ENCODE results near the gene NAB2. TPM values are rescaled to one million over a fixed set of nuclear protein-coding genes. Genes with fewer than 3 reads are reported as not detected.

Gene NAB2
- total and polyA plus RNA-seq, 2 of the 8 experiments (the other 6 are each of a cell fraction or from before 2014, with no cell fraction given): 20.9 to 23.5 TPM

DNA sequence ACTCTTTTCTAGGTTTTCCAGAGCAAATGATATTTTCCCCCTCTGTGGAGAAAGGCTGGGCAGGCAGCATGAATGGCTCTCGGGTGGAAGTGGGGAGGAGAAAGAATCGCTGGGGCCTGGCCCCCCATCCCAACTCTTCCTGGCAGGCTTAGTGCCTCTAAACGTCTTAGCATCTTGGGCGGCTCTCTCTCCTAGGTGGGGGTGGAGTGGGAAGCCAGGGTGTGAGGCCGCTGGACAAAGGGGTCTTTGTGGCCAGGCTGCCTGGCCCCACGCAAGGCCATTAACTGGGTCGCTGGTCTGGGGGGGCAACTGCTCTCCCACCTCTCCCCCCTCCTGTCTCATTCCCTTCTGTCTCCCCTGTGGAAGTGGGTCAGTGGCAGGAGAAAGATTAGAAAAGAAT, 53.8 kb downstream of the NAB2 start:
- no peak for FAIRE-seq
- no peak for TF ChIP-seq CEBPB (IDR thresholded peaks at IDR 0.05; ENCODE audit: low read depth, low read length)
- no peak for TF ChIP-seq TAF7 (optimal IDR thresholded peaks at IDR 0.05; ENCODE audit: borderline replicate concordance, low read depth, low read length)
- TF ChIP-seq RFX5 (IDR thresholded peaks at IDR 0.05; ENCODE audit: borderline replicate concordance, low read depth, low read length): no peak
- no peak for TF ChIP-seq GABPA (IDR thresholded peaks at IDR 0.05; ENCODE audit: borderline replicate concordance, insufficient read depth, low read length)
- TF ChIP-seq RXRA (IDR thresholded peaks at IDR 0.05; ENCODE audit: insufficient read depth, low read depth, low read length): no peak
- no peak for TF ChIP-seq SP2 (IDR thresholded peaks at IDR 0.05; ENCODE audit: low read length)

More for the DNA sequence above, 53.8 kb downstream of the NAB2 start:
- Histone ChIP-seq H3K56ac (replicated peaks; ENCODE audit: insufficient read length, low read depth, low read length) (no peak overlapping the region), H2BK120ac (replicated peaks; ENCODE audit: low read depth, low read length) (no peak overlapping the region), H4K20me1 (replicated peaks in 1 of 2; ENCODE audit: control insufficient read depth in 1 of 2, insufficient read depth in 2 of 2, low read length in 2 of 2) (peaks cover 9 to 18% of the 10 kb centered on the region in 2 experiments), H2BK5ac (ENCODE audit: low read depth, low read length) (no peak overlapping the region), H3K14ac (ENCODE audit: insufficient read length) (no peak overlapping the region), H3K27ac (ENCODE audit: low read depth, low read length) (no peak overlapping the region), H2BK20ac (ENCODE audit: low read length) (no peak overlapping the region), H3K4me3 (ENCODE audit: extremely low read depth in 1 of 4, insufficient read depth in 2 of 4, low read depth in 3 of 4, low read length in 4 of 4) (no peak overlapping the region), H3K79me2 (ENCODE audit: control insufficient read depth in 1 of 2, insufficient read depth in 2 of 2, low read length in 2 of 2) (peaks cover 0 to 11% of the 10 kb centered on the region in 2 experiments; a peak in 1 of 4 replicates), H4K8ac (ENCODE audit: extremely low read depth, insufficient read depth, low read length) (no peak overlapping the region), H2AFZ (ENCODE audit: low read length) (no peak overlapping the region), H3K4me2 (ENCODE audit: insufficient read depth in 1 of 2, low read depth in 2 of 2, low read length in 2 of 2) (no peak overlapping the region), H3K4ac (replicated peaks; ENCODE audit: insufficient read length, low read depth, low read length) (no peak overlapping the region), H2AK5ac (ENCODE audit: low read depth, low read length) (no peak overlapping the region), H4K5ac (ENCODE audit: insufficient read length, low read depth, low read length) (no peak overlapping the region), H4K91ac (replicated peaks; ENCODE audit: insufficient read length, low read length) (no peak overlapping the region), H3K23ac (ENCODE audit: insufficient read length) (no peak overlapping the region), H3K9me3 (ENCODE audit: insufficient read depth in 2 of 2, low read depth in 1 of 2, low read length in 1 of 2) (no peaks in the 10 kb centered on the region), H2BK12ac (ENCODE audit: low read depth, low read length) (no peak overlapping the region), H3K4me1 (replicated peaks in 1 of 4; ENCODE audit: control insufficient read depth in 3 of 4, insufficient read depth in 4 of 4, low read length in 3 of 4) (peaks cover 0 to 5% (median under 1%) of the 10 kb centered on the region in 4 experiments; a peak in 2 of 7 replicates), H2BK15ac (ENCODE audit: low read length) (no peak overlapping the region), H3K9ac (replicated peaks in 1 of 4; ENCODE audit: extremely low read depth in 1 of 4, low read depth in 3 of 4, low read length in 3 of 4) (no peak overlapping the region), H3K36me3 (ENCODE audit: control insufficient read depth in 2 of 4, insufficient read depth in 4 of 4, low read length in 3 of 4) (peaks cover 49 to 80% (median 63%) of the 10 kb centered on the region in 4 experiments), H3K23me2 (ENCODE audit: low read depth, low read length) (no peaks in the 10 kb centered on the region), H3K27me3 (replicated peaks in 1 of 4; ENCODE audit: control insufficient read depth in 3 of 4, extremely low read depth in 1 of 4, insufficient read depth in 3 of 4, low read length in 3 of 4) (no peaks in the 10 kb centered on the region), H3K79me1 (ENCODE audit: low read depth, low read length) (peaks cover 8% of the 10 kb centered on the region), H3K18ac (ENCODE audit: extremely low read depth, low read length) (no peak overlapping the region)
- 86% methylated on average over 7 of the region's 7 CpGs; no CpG with 5 or more reads in 1 of the 2 experiments for WGBS, 2 experiments (ENCODE audit: extremely low coverage in 1 of 2, insufficient coverage in 1 of 2, insufficient read length in 1 of 2, insufficient replicate concordance in 2 of 2, low coverage in 1 of 2, low lambda C conversion rate in 2 of 2, missing lambda C conversion rate in 1 of 2)
- ChIA-PET CTCF (ENCODE audit: partially characterized antibody) (interaction anchor here (1.6 to 4.6 kb wide), 3 partner anchors 12 to 30 kb away, joined by 3 to 29 read pairs (median 11); no protein-coding TSS in a partner anchor), POLR2A (ENCODE audit: partially characterized antibody) (interaction anchor here (1.1 to 2.9 kb wide), 5 partner anchors 8 to 27 kb away, joined by 3 to 14 read pairs (median 5); no protein-coding TSS in a partner anchor)
- no peak for DNase-seq (ENCODE audit: low read depth in 1 of 2, low spot score in 2 of 2)
